Activated CD4-positive, CD25-positive, alpha-beta regulatory T cell treated with anti-CD3 and anti-CD28 coated beads, Interleukin-2, amount 50 U/mL, for 24 hours (primary cell): Measurements from ENCODE around the gene NOXO1.
"Not testable (repeated sequence)": the region's sequence is repeated elsewhere in the genome, so short reads cannot be mapped to it uniquely, and the experiment has no call there.

ENCODE experiments used
- ATAC-seq, 2 donors: fragments of 150-1000 bp; cut with Tn5 transposase; one replicate each; pipeline ENCODE4 v1.10.0; 2021; ENCODE audit warnings: mild to moderate bottlenecking in 1 of 2, moderate library complexity in 1 of 2

Gene NOXO1, protein sequence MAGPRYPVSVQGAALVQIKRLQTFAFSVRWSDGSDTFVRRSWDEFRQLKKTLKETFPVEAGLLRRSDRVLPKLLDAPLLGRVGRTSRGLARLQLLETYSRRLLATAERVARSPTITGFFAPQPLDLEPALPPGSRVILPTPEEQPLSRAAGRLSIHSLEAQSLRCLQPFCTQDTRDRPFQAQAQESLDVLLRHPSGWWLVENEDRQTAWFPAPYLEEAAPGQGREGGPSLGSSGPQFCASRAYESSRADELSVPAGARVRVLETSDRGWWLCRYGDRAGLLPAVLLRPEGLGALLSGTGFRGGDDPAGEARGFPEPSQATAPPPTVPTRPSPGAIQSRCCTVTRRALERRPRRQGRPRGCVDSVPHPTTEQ

DNA sequence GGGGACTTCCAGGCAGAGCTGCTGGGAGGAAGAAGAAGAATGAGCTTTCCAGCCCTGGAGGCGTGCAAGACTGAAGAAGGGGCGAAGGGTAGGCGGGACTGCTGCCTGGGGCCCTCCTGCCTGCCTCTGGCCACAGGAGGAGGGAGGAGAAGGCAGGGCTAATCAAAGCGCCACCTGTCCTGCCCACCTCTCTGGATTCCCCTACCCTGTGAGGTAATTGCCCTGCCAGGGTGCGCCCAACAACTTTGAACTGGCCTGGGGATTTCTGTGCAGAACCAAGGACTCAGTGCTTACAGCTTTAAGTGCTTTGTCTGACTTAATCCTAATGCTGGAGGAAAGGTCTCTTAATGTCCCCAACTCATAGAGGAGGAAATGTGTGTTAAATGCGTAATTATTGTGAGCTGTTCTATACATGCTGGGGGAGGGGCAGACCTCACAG lies at the start of gene NOXO1:
Gene NOXO1 (minus strand): TSS at position 72 of the 439 bp plus-strand sequence. CDS start 290 bp downstream, outside the sequence.
- ATAC-seq = no peak

DNA sequence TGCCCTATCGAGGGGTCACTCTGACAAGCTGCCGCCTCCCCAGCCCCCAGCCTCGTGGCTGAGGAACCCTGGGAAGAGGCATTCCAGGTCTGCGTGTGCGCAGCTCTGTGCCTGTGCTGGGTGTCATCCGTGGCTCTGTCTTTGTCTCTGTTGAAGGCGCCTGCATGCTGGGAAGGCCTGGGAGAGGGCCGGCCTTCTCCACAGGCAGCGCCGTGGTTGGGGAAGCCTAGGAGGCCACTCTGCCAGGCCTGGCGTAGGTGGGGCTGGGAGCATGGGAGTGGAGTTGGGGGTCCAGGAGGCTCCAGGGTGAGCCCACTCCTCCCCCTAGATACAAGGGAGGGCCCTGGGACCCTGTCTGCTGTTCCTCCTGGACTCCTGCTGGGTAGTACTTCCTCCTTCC lies 48.8 kb upstream of the NOXO1 start:
- ATAC-seq = no peak

DNA sequence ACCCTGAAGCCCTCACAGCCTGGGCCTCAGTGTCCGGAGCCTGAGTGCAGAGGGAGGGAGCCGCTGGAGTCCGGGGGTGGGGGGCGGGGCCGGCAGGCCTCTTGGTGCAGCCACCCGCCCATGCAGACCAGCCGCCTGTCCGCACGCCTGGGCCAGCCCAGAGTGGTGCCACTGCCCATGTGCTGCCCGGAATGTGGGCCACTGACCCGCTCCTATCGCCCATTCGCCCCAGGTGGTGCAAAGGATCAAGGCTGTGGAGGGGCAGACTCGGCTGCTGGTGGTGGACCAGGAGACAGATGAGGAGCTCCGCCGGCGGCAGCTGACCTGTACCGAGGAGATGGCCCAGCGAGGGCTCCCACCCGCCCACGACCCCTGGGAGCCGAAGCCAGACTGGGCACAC lies 48.1 kb upstream of the NOXO1 start:
- no peak for ATAC-seq

DNA sequence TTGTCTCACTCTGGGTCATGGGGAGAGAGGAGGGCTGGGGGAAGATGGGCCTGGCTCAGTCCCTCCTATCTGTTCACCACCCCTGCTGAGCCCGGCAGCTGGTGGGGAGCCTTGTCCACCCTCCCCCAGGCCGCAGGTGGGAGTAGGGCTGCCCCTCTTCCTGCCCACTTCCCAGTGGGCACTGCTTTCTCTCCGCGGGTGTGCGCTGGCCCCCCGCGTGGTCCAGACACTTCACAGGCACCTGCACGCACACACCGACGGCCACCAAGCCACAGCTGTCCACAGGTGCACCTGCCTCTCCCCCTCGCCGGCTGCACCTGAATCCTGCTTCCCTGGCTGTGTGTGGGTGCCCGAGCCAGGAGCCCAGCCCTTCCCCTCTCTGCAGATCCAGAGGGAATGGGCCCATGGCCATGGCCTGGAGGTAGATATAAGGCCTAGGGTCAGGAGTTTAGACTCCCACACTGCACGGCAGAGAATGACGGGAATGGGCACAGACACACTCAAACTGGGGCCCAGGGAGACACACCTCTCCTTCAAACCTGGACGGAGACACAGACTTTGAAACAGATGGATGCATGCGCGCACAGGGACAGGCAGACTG lies 47.5 kb upstream of the NOXO1 start:
- no peak for ATAC-seq

DNA sequence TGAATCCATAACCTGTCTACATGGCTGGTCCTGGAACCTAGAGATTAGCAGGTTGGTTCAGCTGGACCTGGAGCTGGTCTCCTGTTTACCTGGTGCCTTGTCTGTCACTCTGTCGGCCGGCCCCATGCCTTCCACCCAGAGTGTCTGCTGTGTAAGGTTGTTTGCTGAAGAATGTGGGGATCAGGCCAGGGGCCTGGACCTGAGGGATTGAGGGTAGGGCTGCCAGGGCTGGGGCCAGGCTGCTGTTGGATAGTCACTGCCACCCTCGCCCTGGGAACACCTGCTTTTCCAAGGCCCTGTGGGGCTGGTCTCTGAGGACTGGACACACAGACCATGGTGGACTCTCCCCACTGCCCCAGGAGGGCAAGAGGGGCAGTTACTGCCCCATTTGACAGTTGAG lies 46.9 kb upstream of the NOXO1 start:
- no peak for ATAC-seq

DNA sequence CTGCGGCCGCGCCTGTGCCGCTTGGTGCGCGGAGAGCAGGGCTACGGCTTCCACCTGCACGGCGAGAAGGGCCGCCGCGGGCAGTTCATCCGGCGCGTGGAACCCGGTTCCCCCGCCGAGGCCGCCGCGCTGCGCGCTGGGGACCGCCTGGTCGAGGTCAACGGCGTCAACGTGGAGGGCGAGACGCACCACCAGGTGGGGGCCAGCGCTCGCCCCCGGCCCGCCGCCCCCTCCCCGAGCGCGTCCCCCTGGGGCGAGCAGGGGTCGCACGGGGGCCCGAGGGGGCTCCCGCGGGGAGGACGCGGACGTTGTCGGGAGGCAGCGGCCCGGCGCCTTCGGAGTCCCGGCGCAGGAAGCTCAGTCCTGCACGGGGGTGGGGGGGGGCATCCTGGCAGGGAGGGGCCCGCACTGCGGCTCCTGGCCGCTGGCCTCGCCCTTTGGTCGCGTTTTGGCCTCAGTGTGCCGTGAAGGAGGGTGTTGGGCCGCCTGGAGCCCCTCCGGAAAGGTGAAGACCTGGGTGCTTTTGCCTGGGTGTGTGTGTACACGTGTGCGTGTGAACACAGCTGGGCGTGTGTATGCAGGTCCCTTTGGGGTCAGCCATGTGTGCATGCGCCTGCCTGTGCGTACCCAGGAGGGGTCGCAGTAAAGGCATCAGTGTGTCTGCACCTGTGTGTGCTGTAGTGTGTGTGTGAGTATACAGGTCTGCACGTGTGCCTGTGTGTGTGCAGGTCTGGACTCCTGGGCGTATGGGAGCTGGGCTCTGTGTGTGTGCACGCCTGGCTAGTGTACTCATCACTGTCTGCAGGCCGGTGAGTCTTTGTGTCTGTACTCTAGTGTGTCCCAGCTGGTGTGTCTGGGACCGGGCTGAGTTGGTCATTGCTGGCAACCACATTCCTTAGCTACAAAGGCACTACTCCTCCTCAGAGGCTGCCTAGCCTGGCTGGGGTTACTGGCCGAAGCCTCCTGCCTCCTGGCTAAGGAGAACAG lies 46.0 kb upstream of the NOXO1 start:
- ATAC-seq = peak in 1 of 2 donors; percentile 11

DNA sequence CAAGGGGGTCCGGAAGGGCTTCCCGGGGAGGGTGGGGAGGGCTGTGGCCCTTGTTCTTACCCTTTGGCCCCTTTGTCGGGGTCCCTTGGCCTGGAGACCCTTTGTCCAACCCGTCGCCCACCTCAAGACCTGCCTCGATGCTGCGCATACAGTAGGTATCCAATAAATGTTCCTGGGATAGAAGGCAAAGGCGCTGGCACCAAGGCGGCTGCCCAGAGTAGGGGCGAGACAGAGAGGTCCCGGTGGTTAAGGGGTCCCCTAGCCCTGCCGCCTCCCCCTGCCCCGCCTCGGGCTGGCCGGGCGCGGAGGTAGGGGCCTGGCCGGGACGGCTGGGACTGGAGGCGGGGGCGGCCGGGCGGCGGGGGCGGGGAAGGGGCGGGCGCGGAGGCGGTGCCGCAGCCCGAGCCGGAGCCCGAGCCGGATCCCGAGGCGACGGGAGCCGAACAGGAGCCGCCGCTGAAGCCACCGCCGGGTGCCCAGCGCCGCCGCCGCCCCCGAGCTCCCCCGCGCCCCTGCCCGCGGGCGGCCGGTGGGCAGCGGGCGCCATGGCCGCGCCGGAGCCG lies 45.3 kb upstream of the NOXO1 start, which contains the start of gene NHERF2:
Gene NHERF2 (plus strand): TSS at position 442 of the 563 bp plus-strand sequence. CDS start 104 bp downstream, at position 546.
- ATAC-seq = peak in 1 of 2 donors; percentile 15

DNA sequence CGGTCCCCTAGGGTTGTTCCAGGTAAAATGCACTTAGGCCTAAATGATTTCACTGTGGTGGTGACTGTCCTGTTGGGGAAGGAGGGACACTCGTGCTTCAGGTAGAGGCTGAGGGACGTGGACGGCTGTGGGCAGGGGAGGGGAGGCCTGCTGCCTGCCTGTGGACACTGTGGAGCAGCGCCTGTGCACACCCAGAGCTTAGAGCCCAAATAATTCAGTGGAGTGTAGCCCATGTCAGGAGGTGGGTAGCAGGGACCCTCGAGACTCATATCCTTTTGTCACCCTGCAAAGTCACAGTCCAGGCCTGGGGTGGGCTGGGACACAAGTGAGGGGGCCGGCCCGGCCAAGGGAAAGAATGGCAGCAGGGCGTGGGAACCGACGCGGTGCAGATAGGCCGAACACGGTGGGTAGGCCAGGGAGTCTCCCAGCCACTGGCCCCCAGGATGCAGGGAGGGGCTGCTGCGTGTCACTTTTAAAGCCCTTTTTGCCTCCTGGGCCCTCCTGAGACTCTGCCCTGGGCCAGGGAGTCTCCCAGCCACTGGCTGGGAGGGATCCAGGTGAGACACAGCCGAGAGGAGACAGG lies 44.7 kb upstream of the NOXO1 start:
- no peak for ATAC-seq

DNA sequence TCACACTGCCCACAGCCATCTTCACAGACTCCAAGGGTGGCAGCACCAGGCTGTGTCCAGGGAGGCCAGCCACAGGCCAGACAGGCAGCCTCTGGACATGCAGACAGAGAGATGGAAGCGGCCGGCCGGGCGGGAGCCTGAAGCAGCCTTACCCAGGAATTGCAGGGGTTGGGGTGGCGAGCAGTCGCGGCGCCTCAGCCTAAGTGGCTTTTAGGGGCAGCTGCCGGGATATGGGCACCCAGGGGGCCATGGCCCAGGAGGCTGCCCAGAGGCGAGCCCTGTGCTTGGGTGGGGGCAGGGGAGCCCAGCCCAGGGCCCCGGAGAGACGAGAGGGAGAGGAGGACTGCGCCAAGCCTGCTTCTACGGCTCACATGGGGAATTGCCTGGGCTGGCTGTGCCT lies 44.0 kb upstream of the NOXO1 start:
- ATAC-seq = no peak

DNA sequence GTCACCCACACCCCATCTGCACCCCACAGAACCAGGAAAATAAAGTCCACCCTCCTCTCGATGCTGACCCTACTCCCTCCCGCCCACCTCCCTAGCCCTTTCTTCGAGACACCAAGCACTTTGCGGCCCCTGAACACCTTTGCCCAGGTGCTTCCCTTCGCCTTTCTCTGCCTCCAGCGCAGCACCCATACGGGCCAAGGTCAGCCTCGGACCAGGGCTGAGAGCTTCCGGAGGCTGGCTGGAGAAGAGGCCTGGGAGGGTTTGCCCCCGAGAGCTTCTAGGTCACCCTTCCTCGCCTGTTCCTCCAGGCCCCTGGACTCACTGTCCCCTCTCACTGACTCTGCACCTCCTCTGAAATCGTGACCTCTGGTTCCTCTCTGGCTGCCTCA lies 42.8 kb upstream of the NOXO1 start:
- no peak for ATAC-seq

DNA sequence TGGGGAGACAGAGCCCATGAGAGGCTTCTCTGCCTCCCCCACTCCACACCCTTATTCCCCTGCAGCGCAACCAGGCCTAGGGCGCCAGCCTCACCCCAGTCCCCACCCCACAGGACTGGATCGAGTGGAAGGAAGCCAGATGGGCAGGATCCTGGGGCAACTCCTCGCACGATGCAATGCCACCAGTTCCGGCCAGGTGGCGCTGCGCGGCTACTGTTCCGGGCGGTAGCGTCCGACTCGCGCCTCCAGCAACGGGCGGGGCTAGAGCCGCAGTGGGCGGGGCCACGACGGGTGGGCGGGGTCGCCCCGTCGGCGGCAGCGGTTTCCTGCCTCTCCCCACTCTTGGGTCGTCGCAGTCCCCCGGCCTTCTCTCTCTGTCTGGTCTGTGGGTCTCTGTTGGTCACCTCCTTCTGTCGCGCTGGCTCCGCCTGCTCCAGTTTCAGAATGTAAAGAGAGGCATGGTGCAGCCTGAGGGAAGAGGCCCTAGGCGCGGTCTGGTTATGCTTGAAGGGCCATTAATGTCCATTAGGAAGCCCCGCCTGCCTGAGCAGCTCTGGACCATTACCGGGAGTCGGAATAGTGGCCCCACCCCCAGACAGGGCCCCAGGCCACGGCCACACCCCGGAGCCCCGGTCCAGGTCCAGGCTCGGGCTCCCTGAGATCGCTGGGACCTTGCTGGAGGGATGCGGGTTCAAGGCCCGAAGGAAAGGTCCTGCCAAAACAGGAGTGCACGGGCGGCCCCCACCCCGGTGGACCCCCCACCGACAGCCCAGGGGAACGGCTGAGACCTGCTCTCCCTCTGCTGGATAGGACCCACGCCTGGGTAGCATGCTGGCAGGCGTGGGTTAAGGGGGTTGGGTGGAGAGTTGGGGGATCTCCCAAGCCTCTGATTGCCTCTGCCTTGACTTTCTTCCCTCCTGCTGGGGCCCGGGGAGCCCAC lies 42.1 kb upstream of the NOXO1 start:
- peak; percentile 82 to 84 for ATAC-seq

DNA sequence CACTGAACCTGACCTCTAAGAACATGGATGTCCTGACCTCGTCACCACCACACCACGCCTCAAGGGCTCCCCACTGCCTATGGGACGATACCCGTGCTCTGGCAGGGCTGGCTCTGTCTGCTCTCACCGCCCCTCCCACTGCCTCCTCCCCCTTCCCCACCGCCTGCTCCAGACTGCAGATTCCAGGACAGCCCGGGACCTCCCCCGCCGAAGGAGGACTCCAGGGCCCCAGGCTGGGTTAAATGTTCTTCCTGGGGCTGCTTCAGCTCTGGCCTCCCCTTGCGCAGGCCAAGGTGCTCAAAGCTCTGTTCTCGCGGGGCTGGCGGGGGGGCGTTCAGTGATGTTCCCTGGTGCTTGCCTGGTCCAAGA lies 41.4 kb upstream of the NOXO1 start:
- peak; percentile 18 to 27 for ATAC-seq

DNA sequence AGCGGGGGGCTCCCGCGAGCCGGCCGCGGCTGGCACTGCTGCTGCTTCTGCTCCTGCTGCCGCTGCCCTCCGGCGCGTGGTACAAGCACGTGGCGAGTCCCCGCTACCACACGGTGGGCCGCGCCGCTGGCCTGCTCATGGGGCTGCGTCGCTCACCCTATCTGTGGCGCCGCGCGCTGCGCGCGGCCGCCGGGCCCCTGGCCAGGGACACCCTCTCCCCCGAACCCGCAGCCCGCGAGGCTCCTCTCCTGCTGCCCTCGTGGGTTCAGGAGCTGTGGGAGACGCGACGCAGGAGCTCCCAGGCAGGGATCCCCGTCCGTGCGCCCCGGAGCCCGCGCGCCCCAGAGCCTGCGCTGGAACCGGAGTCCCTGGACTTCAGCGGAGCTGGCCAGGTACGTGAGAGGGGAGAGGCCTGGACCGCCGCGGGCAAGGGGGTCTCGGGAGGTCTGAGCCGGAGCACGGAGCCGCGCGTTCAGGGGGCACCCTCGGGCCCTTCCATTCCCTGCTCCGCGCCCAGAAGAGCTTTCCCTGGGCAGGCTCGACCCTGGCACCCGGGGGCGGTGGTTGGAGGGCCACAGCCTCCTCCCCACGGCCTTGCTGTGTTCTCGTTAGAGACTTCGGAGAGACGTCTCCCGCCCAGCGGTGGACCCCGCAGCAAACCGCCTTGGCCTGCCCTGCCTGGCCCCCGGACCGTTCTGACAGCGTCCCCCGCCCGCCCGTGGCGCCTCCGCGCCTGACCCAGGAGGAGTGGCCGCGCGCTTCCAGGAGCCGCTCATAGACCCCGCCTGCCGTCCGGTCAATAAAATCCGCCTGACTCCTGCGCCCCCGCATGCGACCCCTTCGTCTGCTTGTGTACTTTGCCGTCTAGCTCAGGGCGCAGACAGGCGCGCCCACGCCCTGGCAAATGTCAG lies 38.9 kb upstream of the NOXO1 start:
- no peak for ATAC-seq

DNA sequence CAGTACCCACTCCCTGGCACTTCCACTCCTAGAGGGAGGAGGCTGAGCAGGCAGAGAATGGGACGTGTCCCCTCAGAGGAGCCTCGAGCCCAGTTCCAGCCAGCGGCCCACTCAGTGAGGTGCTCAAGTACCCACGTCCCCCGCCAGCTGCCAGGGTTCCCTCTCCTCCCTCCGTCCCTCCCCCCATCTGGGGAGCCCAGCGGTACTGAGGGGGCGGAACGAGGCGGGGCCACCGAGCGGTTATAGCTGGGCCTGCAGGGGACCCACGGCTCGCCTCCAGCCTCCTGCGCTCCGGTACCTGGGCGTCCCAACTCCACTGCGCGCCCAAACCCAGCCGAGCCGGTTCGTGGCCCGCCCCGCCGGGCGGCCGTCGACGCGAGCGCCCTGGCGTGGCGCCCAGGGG lies 38.2 kb upstream of the NOXO1 start, which contains the start of gene NPW:
Gene NPW (plus strand): TSS at position 268 of the 403 bp plus-strand sequence.
- peak; percentile 22 for ATAC-seq

DNA sequence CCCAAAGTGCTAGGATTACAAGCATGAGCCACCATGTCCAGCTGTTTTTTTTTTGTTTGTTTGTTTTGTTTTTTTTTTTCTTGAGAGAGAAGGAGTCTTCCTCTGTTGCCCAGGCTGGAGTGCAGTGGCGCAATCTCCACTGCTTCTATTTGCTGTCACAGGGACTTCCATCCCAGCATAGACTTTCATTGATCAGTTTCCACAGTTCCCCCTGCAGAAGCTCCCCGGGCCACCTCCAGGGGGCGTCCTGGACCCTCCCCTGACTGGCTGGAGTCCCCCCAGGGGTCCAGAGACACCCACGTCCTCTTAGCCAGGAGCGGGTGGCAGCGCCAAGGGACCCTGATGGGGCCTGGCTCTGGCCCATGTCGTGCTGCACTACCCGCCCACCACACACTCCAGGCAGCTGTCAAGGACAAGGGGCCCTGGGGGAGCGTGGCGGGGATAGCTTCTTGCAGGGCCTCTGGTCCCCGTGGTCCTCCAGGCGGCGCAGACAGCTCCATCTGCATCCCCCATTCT lies 35.2 kb upstream of the NOXO1 start:
- ATAC-seq = no peak

DNA sequence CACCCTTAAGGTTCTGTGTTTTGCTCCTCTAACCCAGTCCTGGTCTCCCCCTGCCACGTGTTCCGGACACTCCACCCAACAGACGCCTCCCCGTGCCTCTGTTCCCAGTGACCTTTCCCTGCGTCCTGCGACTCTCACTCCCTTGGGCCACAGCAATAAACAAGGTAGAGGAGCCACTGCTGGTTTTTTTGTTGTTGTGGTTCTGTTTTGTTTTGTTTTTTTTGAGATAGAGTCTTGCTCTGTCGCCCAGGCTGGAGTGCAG lies 34.6 kb upstream of the NOXO1 start:
- ATAC-seq = no peak

DNA sequence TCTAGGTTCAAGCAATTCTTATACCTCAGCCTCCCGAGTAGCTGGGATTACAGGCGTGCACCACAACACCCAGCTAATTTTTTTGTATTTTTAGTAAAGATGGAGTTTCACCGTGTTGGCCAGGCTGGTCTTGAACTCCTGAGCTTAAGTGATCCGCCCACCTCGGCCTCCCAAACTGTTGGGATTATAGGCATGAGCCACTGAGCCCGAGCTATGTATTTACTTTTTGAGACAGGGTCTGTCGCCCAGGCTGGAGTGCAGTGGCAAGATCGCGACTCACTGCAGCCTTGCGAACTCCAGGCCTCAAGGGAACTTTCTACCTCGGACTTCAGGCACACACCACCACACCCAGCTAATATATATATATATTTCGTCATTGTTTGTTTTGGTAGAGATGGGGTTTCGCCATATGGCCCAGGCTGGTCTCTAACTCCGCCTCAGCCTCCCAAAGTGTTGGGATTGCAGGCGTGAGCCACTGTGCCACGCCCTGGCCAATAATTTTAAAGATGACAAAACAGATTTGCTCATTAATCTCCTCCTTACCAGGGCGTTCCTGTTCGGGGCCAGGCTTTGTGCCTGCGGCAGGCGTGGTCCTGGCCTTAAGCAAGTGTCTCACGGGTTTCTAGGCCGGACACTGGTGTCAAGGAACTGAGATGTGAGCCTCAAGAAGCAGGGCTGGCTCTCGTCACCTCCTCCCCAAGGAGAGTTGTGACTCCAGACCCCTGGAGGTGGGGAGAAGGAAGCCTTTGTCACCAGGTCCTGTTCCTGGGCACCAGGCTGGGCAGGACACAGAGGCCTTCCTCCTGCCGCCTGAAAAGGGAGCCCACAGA lies 34.1 kb upstream of the NOXO1 start:
- ATAC-seq = no peak

DNA sequence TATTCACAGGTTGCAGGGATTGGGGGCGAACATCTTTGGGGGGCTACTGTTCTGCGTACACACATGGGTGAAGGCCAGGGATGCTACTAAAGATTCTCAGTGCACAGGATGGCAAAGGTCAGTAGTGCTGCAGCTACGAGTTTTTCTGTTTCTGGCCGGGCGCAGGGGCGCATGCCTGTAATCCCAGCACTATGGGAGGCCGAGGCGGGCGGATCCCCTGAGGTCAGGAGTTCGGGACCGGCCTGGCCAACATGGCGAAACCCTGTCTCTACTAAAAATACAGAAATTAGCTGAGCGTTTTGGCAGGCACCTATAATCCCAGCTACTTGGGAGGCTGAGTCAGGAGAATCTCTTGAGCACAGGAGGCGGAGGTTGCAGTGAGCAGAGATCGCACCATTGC lies 32.3 kb upstream of the NOXO1 start:
- no peak for ATAC-seq

DNA sequence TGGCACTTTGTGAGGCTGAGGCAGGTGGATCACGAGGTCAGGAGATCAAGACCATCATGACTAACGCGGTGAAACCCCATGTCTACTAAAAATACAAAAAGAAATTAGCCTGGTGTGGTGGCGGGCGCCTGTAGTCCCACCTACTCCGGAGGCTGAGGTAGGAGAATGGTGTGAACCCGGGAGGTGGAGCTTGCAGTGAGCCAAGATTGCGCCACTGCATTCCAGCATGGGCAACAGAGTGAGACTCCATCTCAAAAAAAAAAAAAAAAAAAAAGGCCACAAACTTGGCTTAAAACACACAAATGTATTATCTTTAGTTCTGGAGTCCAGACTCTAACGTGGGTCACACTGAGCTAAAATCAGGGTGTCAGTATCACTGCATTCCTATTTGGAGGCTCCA lies 30.5 kb upstream of the NOXO1 start:
- not testable (repeated sequence) for ATAC-seq
